HG03575 (cell line): Measurements from ENCODE around the gene PSMA4.
"Not testable (repeated sequence)": the region's sequence is repeated elsewhere in the genome, so short reads cannot be mapped to it uniquely, and the experiment has no call there.

Experiments
- ATAC-seq: cut with Tn5 transposase; IDR thresholded peaks from one replicate; pipeline ENCODE4 v1.9.1; 2021; ENCODE audit not compliant: unreplicated experiment, insufficient number of reproducible peaks, low FRiP score; ENCODE audit errors: extremely low read depth

Gene PSMA4

GRCh38 chr15:78540141-78540870, at the start of gene PSMA4:
TSS of gene PSMA4 (plus strand) at chr15:78540444. CDS start at chr15:78541928, 1,484 bp downstream.
- no peak for ATAC-seq

GRCh38 chr15:78492872-78493271, 47.4 kb upstream of the PSMA4 start:
- ATAC-seq, result no peak

DNA sequence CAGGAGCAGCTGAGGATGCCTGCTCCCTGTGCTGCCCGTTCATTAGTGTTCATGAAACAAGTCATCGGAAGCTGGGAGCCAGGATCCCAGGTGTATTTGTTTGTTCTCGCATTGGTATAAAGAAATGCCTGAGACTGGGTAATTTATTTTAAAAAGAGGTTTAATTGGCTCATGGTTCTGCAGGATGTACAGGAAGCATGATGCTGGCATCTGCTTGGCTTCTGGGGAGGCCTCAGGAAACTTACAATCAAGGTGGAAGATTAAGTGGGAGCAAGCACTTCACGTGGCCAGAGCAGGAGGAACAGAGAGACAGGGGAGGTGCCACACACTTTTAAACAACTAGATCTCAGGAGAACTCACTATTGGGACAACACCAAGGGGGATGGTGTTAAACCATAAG, 38.4 kb upstream of the PSMA4 start:
- no peak for ATAC-seq

GRCh38 chr15:78502641-78503040, 37.6 kb upstream of the PSMA4 start:
- ATAC-seq, result no peak

GRCh38 chr15:78506971-78507830, 33.0 kb upstream of the PSMA4 start, which contains the start of gene HYKK:
TSS of gene HYKK (plus strand) at chr15:78507577. CDS start at chr15:78513089, 5,512 bp downstream.
- no peak for ATAC-seq

- ATAC-seq, result no peak
These were observed 32.4 kb upstream of the PSMA4 start for GRCh38 chr15:78507831-78508160.

GRCh38 chr15:78508272-78508671, 32.0 kb upstream of the PSMA4 start:
- no peak for ATAC-seq

- ATAC-seq, result no peak
These were observed 30.4 kb upstream of the PSMA4 start for GRCh38 chr15:78509726-78510312.

- ATAC-seq, result not testable (repeated sequence)
These were observed 20.2 kb upstream of the PSMA4 start for GRCh38 chr15:78520035-78520434.

DNA sequence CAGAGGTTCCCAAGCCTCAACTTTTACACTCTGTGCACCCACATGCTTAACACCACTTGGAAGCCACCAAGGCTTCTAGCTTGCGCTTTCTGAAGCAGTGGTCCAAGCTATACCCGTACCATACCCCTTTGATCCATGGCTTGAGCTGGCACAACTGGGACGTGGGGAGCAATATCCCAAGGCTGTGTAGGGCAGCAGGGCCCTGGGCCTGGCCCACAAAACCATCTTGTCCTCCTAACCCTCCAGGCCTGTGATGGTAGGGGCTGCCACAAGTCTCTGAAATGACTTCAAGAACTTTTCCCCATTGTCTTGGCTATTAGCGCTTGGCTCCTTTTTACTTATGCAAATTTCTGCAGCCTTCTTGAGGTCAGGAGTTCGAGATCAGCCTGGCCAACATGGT, 16.0 kb upstream of the PSMA4 start:
- no peak for ATAC-seq

DNA sequence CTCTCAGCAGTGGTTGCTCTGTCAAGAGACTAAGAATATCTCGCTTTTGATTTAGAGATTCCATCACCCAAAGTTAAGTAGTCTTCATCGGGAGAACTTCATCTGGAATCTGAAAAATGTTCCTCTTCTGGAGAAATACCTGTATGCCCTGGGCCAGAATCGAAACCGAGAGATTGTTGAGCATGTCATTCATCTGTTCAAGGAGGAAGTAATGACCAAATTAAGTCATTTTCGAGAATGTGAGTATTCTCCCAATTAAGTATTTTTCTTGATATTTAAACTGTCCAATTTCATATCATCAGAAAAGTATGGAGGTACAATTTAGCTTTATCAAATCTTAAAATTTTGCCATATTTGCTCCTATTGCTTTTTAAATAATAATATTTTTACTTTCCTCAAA, 12.9 kb upstream of the PSMA4 start:
- no peak for ATAC-seq

DNA sequence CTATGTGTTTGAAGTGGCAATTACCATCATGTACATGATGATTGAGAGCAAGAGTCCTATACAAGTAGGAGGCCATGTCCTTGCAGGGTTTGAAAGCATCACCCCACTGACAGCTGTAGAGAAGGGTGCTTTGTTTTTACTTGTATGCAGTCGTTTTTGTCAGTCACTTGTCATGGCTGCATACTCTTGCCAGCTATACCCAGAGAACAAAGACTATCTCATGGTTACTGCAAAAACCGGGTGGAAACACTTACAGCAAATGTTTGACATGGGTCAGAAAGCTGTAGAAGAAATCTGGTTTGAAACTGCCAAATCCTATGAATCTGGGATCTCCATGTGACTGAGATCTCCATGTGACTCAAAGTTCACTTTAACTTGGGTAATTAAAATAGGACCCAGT, 6.9 kb upstream of the PSMA4 start:
- no peak for ATAC-seq

DNA sequence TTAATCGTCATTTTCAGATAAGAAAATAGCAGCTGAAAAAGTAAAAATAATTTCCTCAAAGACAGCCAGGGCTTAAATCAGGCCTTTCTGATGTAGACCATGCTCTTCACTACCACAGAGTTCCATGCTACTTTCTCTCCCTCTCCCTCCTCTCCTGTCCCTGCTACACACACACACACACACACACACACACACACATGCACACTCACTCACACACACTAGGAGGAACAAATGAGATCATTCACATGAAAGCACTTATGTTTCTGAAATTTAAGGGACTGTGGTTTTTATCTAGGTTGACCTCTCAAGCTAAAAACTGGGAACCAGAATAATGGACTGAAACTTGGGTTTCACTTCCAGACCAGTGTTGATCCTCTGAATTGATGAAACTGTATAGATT, 4.1 kb upstream of the PSMA4 start:
- ATAC-seq, result no peak

- no peak for ATAC-seq
These were observed 2.9 kb upstream of the PSMA4 start for GRCh38 chr15:78537266-78537905.

GRCh38 chr15:78538358-78538757, 1.9 kb upstream of the PSMA4 start:
- no peak for ATAC-seq

GRCh38 chr15:78539464-78540140, 642 bp upstream of the PSMA4 start:
- ATAC-seq, result not testable (repeated sequence)

- no peak for ATAC-seq
These were observed 863 bp downstream of the PSMA4 start for GRCh38 chr15:78540871-78541743.

DNA sequence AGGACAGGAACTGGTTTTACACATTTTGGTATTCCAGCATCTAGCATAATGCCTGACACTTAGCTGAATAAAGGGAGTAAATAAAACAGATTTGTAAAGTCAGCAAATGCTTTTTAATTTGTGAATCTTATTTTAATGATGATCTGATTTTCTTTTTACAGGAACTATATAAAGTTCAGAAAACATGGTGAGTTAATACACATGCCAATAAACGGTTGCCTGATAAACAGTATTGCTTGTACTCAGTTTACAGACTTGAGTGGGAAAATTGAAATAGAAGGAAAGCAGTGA, 1.4 kb downstream of the PSMA4 start:
- no peak for ATAC-seq
